MM.1S (cell line): ENCODE measurements around the gene CCR1.

ENCODE experiments used
- DNase-seq: peaks from one replicate; pipeline ENCODE4 v3.0.0-alpha.2; 2015
- H2AFZ ChIP-seq: fragments of 300-600 bp; sonication (generic); 2 replicates; pipeline ENCODE4 v1.6.0; 2016; ENCODE audit warnings: antibody characterized with exemption, low read length
- H3F3A ChIP-seq: fragments of 300-600 bp; sonication (generic); 2 replicates; pipeline ENCODE4 v1.6.1; 2016; ENCODE audit warnings: mild to moderate bottlenecking, antibody characterized with exemption, low read length, moderate library complexity, mixed read lengths; ENCODE audit not compliant: insufficient read depth
- H3K27ac ChIP-seq: fragments of 300-600 bp; sonication (generic); 2 replicates; pipeline ENCODE4 v1.5.1; 2016; ENCODE audit warnings: mild to moderate bottlenecking, low read length
- H3K27me3 ChIP-seq: fragments of 300-600 bp; sonication (generic); replicated peaks from 2 replicates; pipeline ENCODE4 v1.6.0; 2016; ENCODE audit warnings: low read length; ENCODE audit not compliant: insufficient read depth
- H3K36me3 ChIP-seq: fragments of 300-600 bp; sonication (generic); replicated peaks from 2 replicates; pipeline ENCODE4 v1.6.1; 2016; ENCODE audit warnings: mild to moderate bottlenecking, low read length, mixed read lengths; ENCODE audit not compliant: insufficient read depth
- H3K4me1 ChIP-seq: fragments of 300-600 bp; sonication (generic); 2 replicates; pipeline ENCODE4 v1.6.1; 2016; ENCODE audit warnings: low read length, mixed read lengths
- H3K4me2 ChIP-seq: fragments of 300-600 bp; sonication (generic); 2 replicates; pipeline ENCODE4 v1.6.0; 2016; ENCODE audit warnings: low read depth, low read length
- H3K4me3 ChIP-seq: fragments of 300-600 bp; sonication (generic); 2 replicates; pipeline ENCODE4 v1.5.1; 2016; ENCODE audit warnings: low read length, mixed read lengths
- H3K79me2 ChIP-seq: fragments of 300-600 bp; sonication (generic); 2 replicates; pipeline ENCODE4 v1.6.1; 2016; ENCODE audit warnings: mixed run types, low read length, mixed read lengths
- H3K9ac ChIP-seq: fragments of 300-600 bp; sonication (generic); 2 replicates; pipeline ENCODE4 v1.6.1; 2016; ENCODE audit warnings: low read length, mixed read lengths
- H3K9me2 ChIP-seq: fragments of 300-600 bp; sonication (generic); replicated peaks from 2 replicates; pipeline ENCODE4 v1.6.1; 2016; ENCODE audit warnings: mild to moderate bottlenecking, low read length, mixed read lengths; ENCODE audit not compliant: insufficient read depth
- H3K9me3 ChIP-seq: fragments of 300-600 bp; sonication (generic); replicated peaks from 2 replicates; pipeline ENCODE4 v1.6.1; 2016; ENCODE audit warnings: mild to moderate bottlenecking, low read length, mixed read lengths; ENCODE audit not compliant: insufficient read depth
- H4K20me1 ChIP-seq: fragments of 300-600 bp; sonication (generic); 2 replicates; pipeline ENCODE4 v1.6.1; 2016; ENCODE audit warnings: mild to moderate bottlenecking, low read length, moderate library complexity, mixed read lengths; ENCODE audit not compliant: insufficient read depth
- EZH2 ChIP-seq: fragments of 300-600 bp; sonication (generic); optimal IDR thresholded peaks from 2 replicates; pipeline ENCODE3; 2017; ENCODE audit warnings: low read depth, mild to moderate bottlenecking, antibody characterized with exemption, low read length, mixed read lengths
- EZH2phosphoT487 ChIP-seq: fragments of 300-600 bp; sonication (generic); IDR thresholded peaks from 2 replicates; pipeline ENCODE4 v1.6.1; 2018; ENCODE audit warnings: antibody characterized with exemption, low read length
- TF ChIP-seq, protein P1 (sequence below): fragments of 300-600 bp; sonication (generic); IDR thresholded peaks from 2 replicates; pipeline ENCODE4 v1.5.1; 2016; ENCODE audit warnings: antibody characterized with exemption, low read length, mixed read lengths

CCR1 gene

DNA sequence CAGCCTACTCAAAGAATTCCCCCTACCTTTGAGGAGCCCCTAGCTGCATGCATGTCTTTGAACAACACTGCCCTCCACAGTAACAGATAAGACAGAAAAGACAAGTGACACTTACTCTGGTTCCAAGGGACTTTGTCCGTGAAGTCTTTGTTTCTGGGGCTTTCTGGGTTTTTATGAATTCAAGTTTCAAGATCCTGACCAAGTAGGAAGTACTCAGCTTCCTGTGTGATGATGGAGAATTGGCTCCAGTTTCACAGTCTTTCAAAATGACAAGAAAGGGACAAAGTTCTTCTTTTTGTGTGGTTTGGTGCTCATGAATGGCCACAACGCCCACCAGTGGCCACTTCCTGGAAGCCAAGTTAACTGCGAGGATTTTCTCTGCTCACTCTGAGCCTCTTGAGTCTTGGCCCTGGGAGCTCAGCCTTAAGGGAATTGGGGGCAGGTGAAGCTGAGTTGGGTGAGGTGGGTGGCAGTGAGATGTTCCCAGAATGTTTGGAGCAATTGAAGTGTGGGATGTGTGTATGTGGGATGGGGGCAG lies at the start of gene CCR1:
Gene CCR1 (minus strand): TSS at position 147 of the 538 bp plus-strand sequence. CDS start 4,000 bp downstream, outside the sequence.
- peaks cover 71% of the 10 kb centered on the region for H3F3A ChIP-seq
- peak within 1 kb of the TSS; percentile 99 for H3K9ac ChIP-seq
- H4K20me1 ChIP-seq, result no peaks in the 10 kb centered on the region
- peaks cover 48% of the 10 kb centered on the region for H3K79me2 ChIP-seq
- no peaks in the 10 kb centered on the region for H3K9me2 ChIP-seq
- peak within 1 kb of the TSS; percentile 99 for H3K27ac ChIP-seq
- H3K36me3 ChIP-seq, result peaks cover 11% of the 10 kb centered on the region
- no peak for TF ChIP-seq EZH2phosphoT487
- TF ChIP-seq, protein P1, sequence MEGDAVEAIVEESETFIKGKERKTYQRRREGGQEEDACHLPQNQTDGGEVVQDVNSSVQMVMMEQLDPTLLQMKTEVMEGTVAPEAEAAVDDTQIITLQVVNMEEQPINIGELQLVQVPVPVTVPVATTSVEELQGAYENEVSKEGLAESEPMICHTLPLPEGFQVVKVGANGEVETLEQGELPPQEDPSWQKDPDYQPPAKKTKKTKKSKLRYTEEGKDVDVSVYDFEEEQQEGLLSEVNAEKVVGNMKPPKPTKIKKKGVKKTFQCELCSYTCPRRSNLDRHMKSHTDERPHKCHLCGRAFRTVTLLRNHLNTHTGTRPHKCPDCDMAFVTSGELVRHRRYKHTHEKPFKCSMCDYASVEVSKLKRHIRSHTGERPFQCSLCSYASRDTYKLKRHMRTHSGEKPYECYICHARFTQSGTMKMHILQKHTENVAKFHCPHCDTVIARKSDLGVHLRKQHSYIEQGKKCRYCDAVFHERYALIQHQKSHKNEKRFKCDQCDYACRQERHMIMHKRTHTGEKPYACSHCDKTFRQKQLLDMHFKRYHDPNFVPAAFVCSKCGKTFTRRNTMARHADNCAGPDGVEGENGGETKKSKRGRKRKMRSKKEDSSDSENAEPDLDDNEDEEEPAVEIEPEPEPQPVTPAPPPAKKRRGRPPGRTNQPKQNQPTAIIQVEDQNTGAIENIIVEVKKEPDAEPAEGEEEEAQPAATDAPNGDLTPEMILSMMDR, result peak; percentile 87
- peak within 1 kb of the TSS; percentile 94 for H3K4me3 ChIP-seq
- H3K27me3 ChIP-seq, result no peaks in the 10 kb centered on the region
- peaks cover 70% of the 10 kb centered on the region for H3K4me1 ChIP-seq
- peak; percentile 95 for DNase-seq
- H2AFZ ChIP-seq, result peak within 1 kb of the TSS; percentile 14; the same call in 1 of the 2 replicates
- H3K9me3 ChIP-seq, result no peaks in the 10 kb centered on the region
- peak within 1 kb of the TSS; percentile 90 for H3K4me2 ChIP-seq

DNA sequence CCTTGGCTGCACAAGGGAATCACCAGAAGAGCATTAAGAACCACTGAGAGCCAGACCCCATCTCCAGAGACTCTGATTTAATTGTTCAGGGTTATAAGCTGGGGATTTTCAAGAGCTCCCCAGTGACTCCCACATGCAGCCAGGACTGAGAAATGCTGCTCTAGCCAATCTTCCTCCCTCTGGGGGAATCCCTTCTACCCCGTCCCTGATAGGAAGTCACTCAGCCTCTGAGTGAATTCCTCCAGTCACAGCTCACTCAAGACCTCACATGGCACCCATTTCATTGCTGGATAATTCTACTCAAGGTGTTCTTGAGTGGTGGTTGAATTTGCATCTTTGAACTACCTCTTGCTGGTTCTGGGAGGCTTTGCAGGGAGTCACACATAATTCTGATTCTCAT lies 44.9 kb upstream of the CCR1 start:
- H3K9me2 ChIP-seq, result no peaks in the 10 kb centered on the region
- TF ChIP-seq EZH2 (no peak), EZH2phosphoT487 (no peak)
- TF ChIP-seq, protein P1, result no peak
- DNase-seq, result peak; percentile 56
- no peak overlapping the region for H3K27ac ChIP-seq
- no peaks in the 10 kb centered on the region for H3K27me3 ChIP-seq
- no peaks in the 10 kb centered on the region for H3K36me3 ChIP-seq
- H3K4me3 ChIP-seq, result no peak overlapping the region
- H3K9ac ChIP-seq, result no peak overlapping the region
- H4K20me1 ChIP-seq, result no peaks in the 10 kb centered on the region
- H3K4me1 ChIP-seq, result peaks cover 12% of the 10 kb centered on the region
- no peaks in the 10 kb centered on the region for H3K9me3 ChIP-seq
- H3K79me2 ChIP-seq, result no peaks in the 10 kb centered on the region
- 0 out of 2 replicates have a peak, but pooled peaks cover 6% of the 10 kb centered on the region for H3F3A ChIP-seq
- peak overlapping the region; percentile 18; the same call in 1 of the 2 replicates for H2AFZ ChIP-seq
- peak overlapping the region; percentile 21; the same call in 1 of the 2 replicates for H3K4me2 ChIP-seq

DNA sequence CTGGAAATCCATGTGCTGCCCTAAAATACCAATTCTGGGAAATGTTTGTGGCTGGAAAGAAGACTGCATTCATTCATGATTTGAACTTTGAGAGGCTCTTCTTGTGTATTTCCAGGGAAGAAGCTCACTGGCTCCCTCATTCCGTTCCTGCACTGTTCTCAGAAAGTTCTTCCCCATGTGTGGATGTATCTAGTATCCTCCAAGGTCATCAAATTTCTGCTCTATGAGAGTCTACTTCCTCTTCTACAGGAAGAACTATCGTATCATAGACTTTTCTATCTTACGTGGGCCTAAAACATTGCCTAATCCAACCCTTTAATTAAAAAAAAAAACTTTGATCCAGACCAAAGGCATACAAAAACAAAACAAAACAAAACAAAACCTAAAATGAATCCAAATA lies 37.0 kb upstream of the CCR1 start:
- Histone ChIP-seq H3K9me3 (no peaks in the 10 kb centered on the region), H4K20me1 (no peaks in the 10 kb centered on the region), H3K79me2 (no peaks in the 10 kb centered on the region), H3K9ac (no peak overlapping the region), H3K27ac (no peak overlapping the region), H3F3A (no peaks in the 10 kb centered on the region), H3K4me2 (no peak overlapping the region), H3K27me3 (no peaks in the 10 kb centered on the region), H3K4me1 (peaks cover 21% of the 10 kb centered on the region), H3K36me3 (no peaks in the 10 kb centered on the region), H3K9me2 (no peaks in the 10 kb centered on the region), H2AFZ (no peak overlapping the region), H3K4me3 (no peak overlapping the region)
- no peak for DNase-seq
- TF ChIP-seq EZH2, result no peak
- TF ChIP-seq, protein P1, result no peak
- no peak for TF ChIP-seq EZH2phosphoT487
